ENCODE data around the gene DSE.

DSE gene

GRCh38 chr6:116426551-116426950, 55.8 kb downstream of the DSE start:
- DNase-seq (ENCODE audit: low spot score) = no peak
- TF ChIP-seq CTCF (IDR thresholded peaks at IDR 0.05; ENCODE audit: extremely low read depth, missing control alignments) = no peak

DNA sequence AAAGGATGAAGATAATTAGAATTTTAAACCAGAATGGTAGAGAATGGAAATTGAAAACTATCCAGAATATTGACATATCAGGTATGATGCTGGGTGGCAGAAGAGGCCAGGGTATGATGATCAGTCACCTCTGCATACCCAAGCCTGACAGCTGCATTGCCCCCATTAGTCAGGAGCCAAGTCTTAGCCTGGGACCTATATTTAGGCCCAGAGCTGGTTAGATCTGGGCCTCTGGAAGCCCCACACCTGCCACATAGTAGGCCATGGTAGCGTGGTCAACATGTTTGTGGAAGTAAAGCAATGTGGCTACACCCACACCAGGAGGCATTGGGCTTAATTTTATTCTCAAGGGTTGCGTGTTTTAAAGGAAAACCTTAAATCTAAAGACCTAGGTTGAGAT, 58.4 kb downstream of the DSE start:
- no peak for DNase-seq (ENCODE audit: low spot score)
- TF ChIP-seq CTCF (IDR thresholded peaks at IDR 0.05; ENCODE audit: extremely low read depth, missing control alignments) = no peak

DNA sequence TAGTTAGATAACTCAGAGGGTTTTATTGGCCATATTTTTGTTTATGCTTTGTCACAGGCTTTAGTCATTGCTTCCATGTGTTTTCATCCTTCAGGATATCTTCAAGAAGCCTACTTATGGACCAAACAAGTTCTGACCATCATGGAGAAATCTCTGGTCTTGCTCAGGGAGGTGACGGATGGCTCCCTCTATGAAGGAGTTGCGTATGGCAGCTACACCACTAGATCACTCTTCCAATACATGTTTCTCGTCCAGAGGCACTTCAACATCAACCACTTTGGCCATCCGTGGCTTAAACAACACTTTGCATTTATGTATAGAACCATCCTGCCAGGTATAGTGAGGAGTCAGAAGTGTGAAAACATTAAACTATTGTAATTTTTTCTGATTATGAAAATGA, 60.1 kb downstream of the DSE start:
- no peak for TF ChIP-seq CTCF (IDR thresholded peaks at IDR 0.05; ENCODE audit: extremely low read depth, missing control alignments)
- no peak for DNase-seq (ENCODE audit: low spot score)

DNA sequence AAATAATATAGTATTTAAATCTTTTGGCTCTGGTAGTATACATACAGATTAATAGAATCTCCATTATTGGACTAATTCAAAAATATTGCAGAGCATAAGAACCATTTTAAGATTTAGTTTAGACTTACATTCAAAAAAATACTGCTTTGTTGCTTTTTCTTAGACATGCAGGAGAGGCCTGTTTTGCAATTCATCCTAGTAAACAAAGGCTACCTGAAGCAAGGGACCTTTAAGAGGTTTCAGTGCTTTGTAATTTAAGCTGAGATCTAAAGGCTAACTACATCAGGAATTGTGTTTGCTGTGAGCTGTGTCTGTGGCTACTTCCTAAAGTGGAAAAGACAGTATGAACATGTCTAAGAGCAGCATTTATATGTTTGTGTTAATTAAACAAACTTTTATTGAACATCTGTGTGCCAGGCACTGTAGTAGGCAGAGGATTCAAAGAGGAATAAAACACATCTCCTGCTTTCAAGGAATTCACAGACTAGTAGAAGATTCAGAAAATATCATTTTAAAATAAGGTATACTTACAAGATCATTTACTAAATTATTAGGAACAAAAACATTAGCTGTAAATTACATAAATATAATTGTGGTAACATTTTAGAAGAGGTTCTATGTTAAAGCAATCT, 61.3 kb downstream of the DSE start:
- no peak for TF ChIP-seq CTCF (IDR thresholded peaks at IDR 0.05; ENCODE audit: extremely low read depth, missing control alignments)
- DNase-seq (ENCODE audit: low spot score) = no peak

DNA sequence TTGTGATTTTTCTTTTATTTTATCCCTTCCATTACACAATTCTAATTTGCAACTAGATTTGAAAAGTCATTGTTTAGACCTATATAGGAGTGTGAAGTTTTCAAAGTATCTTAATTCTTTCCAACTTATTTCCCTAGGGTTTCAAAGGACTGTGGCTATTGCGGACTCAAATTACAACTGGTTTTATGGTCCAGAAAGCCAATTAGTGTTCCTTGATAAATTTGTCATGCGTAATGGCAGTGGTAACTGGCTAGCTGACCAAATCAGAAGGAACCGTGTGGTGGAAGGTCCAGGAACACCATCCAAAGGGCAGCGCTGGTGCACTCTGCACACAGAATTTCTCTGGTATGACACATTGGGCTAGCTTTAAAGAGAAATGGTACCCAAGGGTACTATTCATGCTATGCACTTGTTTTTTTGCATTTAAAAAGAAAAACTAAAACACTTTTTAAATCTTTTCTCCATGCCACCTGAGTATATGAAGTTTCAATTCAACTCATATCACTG, 62.5 kb downstream of the DSE start:
- TF ChIP-seq CTCF (IDR thresholded peaks at IDR 0.05; ENCODE audit: extremely low read depth, missing control alignments) = no peak
- DNase-seq (ENCODE audit: low spot score) = no peak

GRCh38 chr6:116434056-116434725, 63.4 kb downstream of the DSE start:
- TF ChIP-seq CTCF (IDR thresholded peaks at IDR 0.05; ENCODE audit: extremely low read depth, missing control alignments) = no peak
- no peak for DNase-seq (ENCODE audit: low spot score)

DNA sequence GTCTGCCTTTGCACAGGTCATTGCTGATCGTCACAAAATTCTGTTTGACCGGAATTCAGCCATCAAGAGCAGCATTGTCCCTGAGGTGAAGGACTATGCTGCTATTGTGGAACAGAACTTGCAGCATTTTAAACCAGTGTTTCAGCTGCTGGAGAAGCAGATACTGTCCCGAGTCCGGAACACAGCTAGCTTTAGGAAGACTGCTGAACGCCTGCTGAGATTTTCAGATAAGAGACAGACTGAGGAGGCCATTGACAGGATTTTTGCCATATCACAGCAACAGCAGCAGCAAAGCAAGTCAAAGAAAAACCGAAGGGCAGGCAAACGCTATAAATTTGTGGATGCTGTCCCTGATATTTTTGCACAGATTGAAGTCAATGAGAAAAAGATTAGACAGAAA, 65.8 kb downstream of the DSE start:
- TF ChIP-seq CTCF (IDR thresholded peaks at IDR 0.05; ENCODE audit: extremely low read depth, missing control alignments) = no peak
- DNase-seq (ENCODE audit: low spot score) = no peak
